Skeletal muscle satellite cell (primary cell): ENCODE results near the gene FAM184A.

ENCODE experiments used
- H3K27me3 ChIP-seq: 2 replicates; pipeline ENCODE4 v1.7.0; 2013; ENCODE audit warnings: low read length; ENCODE audit not compliant: control insufficient read depth, insufficient read depth
- H3K36me3 ChIP-seq: 2 replicates; pipeline ENCODE4 v1.7.0; 2013; ENCODE audit warnings: mild to moderate bottlenecking, control low read depth, low read length; ENCODE audit not compliant: insufficient read depth
- H3K4me1 ChIP-seq: 2 replicates; pipeline ENCODE4 v1.7.0; 2013; ENCODE audit warnings: low read length; ENCODE audit not compliant: control insufficient read depth, insufficient read depth
- H3K4me2 ChIP-seq: 2 replicates; pipeline ENCODE4 v1.7.0; 2013; ENCODE audit warnings: mild to moderate bottlenecking, low read length
- H3K4me3 ChIP-seq: 2 replicates; pipeline ENCODE4 v1.7.0; 2013; ENCODE audit warnings: low read length
- H3K9ac ChIP-seq: 2 replicates; pipeline ENCODE4 v1.7.0; 2013; ENCODE audit warnings: mild to moderate bottlenecking, low read depth, low read length, moderate library complexity
- H3K9me3 ChIP-seq: replicated peaks from 2 replicates; pipeline ENCODE4 v1.7.0; 2013; ENCODE audit warnings: mild to moderate bottlenecking, control low read depth, low read length

FAM184A gene

DNA sequence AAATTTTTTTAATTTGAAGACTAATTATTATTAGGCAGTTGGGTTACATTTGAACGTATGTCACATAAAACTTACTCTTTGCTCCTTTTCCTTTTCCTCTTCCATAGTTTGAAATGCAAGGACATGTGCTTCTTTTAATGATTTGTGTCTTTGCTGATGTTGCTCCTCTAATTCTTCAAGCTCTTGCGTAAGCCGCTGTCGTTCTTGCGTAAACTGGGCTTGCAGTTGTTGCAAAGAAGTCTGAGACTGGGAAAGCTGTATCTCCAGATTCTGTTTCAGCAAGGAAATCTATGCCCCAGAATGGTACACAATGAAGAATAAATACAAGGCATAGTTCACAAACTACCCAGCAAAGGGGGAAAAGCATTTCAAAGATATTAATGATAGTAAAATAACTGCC is 98.4 kb downstream of the FAM184A start:
- Histone ChIP-seq H3K27me3 (no peaks in the 10 kb centered on the region), H3K4me3 (no peak overlapping the region), H3K36me3 (no peaks in the 10 kb centered on the region), H3K9me3 (no peaks in the 10 kb centered on the region), H3K4me1 (no peaks in the 10 kb centered on the region), H3K4me2 (no peak overlapping the region), H3K9ac (no peak overlapping the region)

DNA sequence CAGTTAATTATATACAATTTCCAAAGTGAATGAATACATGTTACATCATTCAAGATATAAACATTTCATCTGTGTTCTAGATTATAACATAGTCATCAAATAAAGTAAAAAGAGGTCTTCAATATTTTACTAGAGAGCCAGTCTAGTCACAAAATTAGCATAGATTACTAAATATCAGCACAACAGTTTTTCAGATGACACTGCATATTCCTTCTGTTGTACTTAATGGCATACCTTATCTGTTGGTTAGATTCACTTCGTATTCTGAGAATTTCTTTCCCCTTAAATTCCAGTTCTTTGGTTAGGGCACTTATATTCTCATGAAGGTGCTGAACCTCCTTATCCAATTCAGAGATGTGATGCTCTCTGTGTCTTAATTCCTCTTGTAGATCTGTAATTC is 103.7 kb downstream of the FAM184A start:
- H3K4me3 ChIP-seq = no peak overlapping the region

DNA sequence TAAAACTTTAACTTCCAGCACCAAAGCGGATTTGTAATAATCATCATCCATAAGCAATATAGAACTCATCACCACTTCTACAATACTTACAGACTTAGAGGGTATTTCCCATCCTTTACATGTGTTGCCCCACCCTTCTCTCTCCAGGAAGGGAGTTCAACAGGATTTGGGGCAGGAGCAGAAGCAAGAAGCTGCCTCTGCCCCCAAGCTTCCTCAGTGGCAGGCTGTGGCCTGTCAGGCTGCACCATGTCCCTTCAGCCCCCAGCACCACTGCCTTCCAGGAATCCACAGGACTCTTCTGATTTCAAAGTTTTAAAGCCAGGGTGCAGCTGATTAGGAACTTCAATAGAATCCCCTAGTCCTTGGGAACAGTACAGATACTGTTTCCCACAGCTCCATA is 106.8 kb downstream of the FAM184A start:
- Histone ChIP-seq H3K4me3 (no peak overlapping the region), H3K4me2 (no peak overlapping the region), H3K36me3 (no peaks in the 10 kb centered on the region), H3K27me3 (no peaks in the 10 kb centered on the region), H3K9me3 (no peaks in the 10 kb centered on the region), H3K4me1 (no peaks in the 10 kb centered on the region), H3K9ac (no peak overlapping the region)

More for the DNA sequence above, 103.7 kb downstream of the FAM184A start:
- Histone ChIP-seq H3K4me1 (no peaks in the 10 kb centered on the region), H3K36me3 (no peaks in the 10 kb centered on the region), H3K9ac (no peak overlapping the region), H3K9me3 (no peaks in the 10 kb centered on the region), H3K27me3 (no peaks in the 10 kb centered on the region), H3K4me2 (no peak overlapping the region)

DNA sequence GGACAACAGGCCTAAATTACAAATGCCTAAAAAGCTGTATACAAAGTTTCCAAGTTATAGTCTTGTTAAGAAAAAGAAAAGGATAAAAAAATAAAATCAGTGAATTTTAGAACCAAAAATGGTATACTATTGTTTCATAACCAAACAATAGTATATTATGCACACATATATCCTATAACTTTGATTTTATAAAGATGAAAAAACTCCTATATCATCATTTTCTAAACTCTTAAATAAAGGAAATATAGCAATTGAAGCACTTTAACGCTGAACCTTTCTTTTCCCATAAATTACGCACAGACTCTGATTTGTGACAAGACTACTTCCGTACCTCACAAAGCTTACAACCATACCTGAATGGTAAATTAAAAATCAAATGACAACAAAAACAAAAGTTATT is 107.6 kb downstream of the FAM184A start:
- no peaks in the 10 kb centered on the region for H3K9me3 ChIP-seq
- H3K36me3 ChIP-seq = no peaks in the 10 kb centered on the region
- no peaks in the 10 kb centered on the region for H3K4me1 ChIP-seq
- H3K4me3 ChIP-seq = no peak overlapping the region
- H3K4me2 ChIP-seq = no peak overlapping the region
- no peak overlapping the region for H3K9ac ChIP-seq
- H3K27me3 ChIP-seq = no peaks in the 10 kb centered on the region

DNA sequence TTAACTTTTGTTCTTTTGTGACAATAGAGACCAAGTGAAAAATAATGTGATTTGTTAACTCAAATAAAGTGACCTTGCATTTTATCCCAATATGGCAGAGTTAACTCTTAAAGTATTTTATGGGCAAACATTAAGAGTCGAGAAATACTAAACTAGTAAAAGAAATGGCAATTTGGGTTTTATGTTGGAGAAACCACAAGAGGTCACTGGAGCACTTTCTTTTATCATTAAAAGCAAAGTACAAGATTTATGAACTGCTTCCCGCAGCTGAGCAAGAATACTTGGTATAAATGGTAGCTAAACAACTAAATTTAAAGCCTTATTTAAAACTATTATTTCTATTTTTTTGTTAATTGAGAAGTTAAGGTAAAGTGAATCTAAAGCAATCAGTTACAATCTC is 110.0 kb downstream of the FAM184A start:
- Histone ChIP-seq H3K4me1 (no peaks in the 10 kb centered on the region), H3K9me3 (no peaks in the 10 kb centered on the region), H3K4me3 (no peak overlapping the region), H3K36me3 (no peaks in the 10 kb centered on the region), H3K27me3 (no peaks in the 10 kb centered on the region), H3K9ac (no peak overlapping the region), H3K4me2 (no peak overlapping the region)

DNA sequence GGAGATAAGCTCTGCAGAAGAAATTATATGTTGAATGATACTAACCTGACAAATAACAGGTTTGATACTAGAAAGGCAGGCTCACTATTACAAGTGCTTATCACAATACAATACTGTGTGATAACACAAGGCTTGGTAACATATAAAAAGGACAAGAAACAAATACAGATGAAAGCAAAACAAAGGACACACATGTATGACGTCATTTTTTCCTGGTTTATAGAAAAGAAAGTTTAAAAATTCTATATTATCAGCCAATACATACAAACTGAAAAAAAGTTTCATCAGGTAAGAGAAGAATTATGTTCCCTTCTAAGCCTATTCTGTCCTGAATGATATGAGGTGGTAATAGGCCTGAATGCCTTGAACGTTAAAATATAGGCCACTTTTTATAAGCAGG is 111.2 kb downstream of the FAM184A start:
- Histone ChIP-seq H3K36me3 (no peaks in the 10 kb centered on the region), H3K4me3 (no peak overlapping the region), H3K4me1 (no peaks in the 10 kb centered on the region), H3K4me2 (no peak overlapping the region), H3K9me3 (no peaks in the 10 kb centered on the region), H3K9ac (no peak overlapping the region), H3K27me3 (no peaks in the 10 kb centered on the region)

DNA sequence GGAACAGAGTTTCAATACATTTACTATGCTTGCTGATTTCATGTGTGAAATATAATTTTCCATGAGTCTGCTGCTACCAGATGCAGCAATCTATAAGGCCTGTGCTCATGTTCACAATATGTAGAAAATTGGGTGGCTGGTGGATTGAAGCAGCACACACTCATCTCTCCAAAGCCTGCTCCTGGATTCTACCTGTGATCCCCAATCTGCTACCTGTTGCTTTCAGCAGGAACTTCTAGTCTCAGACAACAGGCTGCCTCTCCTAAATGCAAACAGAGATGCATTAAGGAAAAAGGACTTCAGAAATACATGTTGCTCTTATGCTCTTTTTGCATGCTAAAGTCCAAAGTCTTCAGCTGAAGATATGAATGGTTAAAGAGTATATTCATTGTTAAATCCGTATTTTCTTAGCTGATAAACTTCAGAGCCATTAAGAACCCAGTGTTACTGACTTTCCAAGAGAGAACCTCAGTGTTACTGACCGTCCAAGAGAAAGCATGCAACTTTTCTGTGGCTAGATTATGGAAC is 112.6 kb downstream of the FAM184A start:
- no peaks in the 10 kb centered on the region for H3K27me3 ChIP-seq
- H3K9ac ChIP-seq = no peak overlapping the region
- no peaks in the 10 kb centered on the region for H3K9me3 ChIP-seq
- no peaks in the 10 kb centered on the region for H3K4me1 ChIP-seq
- no peak overlapping the region for H3K4me3 ChIP-seq
- H3K4me2 ChIP-seq = no peak overlapping the region
- no peaks in the 10 kb centered on the region for H3K36me3 ChIP-seq

DNA sequence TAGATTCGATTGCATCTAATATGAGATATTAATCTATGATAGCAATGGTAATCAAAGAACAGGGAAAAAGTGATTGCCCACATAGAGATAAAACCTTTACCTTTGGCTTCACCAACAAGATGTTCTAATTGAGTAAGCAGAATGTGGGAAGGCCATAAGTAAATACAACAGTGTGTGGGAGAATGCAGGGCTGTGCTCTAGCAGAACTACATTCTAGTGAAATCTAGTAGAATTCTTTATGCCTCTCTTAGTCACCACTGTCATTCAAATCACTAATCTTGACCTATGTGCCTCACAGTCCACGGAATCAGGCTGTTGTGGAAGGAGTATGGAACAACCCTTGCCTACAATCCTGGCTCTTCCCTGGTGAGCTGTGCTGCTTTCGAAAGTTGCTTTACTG is 113.1 kb downstream of the FAM184A start:
- H3K4me1 ChIP-seq = no peaks in the 10 kb centered on the region
- H3K27me3 ChIP-seq = no peaks in the 10 kb centered on the region
- no peaks in the 10 kb centered on the region for H3K9me3 ChIP-seq
- no peaks in the 10 kb centered on the region for H3K36me3 ChIP-seq
- no peak overlapping the region for H3K4me2 ChIP-seq
- no peak overlapping the region for H3K9ac ChIP-seq
- H3K4me3 ChIP-seq = no peak overlapping the region

DNA sequence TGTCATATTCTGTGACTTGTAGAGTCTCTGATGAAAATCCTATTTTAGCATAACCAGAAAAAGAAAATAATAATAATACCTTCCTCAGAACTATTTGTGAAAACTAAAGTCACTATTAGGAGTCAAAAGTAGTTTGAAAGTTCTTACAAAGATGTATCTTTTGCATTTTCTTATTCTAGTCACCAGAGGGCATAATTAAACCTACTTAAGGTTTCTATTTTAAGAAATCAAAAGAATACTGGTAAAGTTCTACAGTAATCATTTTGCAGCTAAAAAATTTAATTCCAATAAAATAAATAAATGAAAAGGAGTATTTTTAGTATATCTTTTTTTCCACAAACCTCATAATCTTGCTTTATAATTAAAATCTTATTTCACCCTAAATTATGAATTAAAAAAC is 115.5 kb downstream of the FAM184A start:
- H3K27me3 ChIP-seq = no peaks in the 10 kb centered on the region
- no peaks in the 10 kb centered on the region for H3K4me1 ChIP-seq
- H3K36me3 ChIP-seq = no peaks in the 10 kb centered on the region
- H3K4me3 ChIP-seq = no peak overlapping the region
- H3K9ac ChIP-seq = no peak overlapping the region
- H3K9me3 ChIP-seq = no peaks in the 10 kb centered on the region
- no peak overlapping the region for H3K4me2 ChIP-seq

DNA sequence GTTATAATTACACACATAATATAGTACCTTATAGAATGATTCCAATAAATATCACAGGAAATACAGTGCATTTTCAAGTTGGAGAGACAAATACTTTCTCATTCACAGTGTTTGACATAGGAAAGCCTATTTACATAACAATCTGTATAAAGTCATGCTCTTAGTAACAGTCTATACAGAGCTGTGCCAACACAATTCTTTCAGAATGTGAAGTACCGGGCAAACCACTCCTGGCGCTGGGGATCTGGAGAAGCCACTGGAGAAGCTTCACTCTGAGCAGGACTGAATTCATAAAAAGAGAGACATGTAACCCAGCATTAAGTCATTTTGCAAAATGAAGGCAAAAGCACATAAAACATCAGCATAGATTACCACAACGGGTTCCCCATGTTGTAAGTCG is 118.6 kb downstream of the FAM184A start:
- Histone ChIP-seq H3K9ac (no peak overlapping the region), H3K4me1 (no peaks in the 10 kb centered on the region), H3K36me3 (no peaks in the 10 kb centered on the region), H3K9me3 (no peaks in the 10 kb centered on the region), H3K27me3 (no peaks in the 10 kb centered on the region), H3K4me2 (no peak overlapping the region), H3K4me3 (no peak overlapping the region)

DNA sequence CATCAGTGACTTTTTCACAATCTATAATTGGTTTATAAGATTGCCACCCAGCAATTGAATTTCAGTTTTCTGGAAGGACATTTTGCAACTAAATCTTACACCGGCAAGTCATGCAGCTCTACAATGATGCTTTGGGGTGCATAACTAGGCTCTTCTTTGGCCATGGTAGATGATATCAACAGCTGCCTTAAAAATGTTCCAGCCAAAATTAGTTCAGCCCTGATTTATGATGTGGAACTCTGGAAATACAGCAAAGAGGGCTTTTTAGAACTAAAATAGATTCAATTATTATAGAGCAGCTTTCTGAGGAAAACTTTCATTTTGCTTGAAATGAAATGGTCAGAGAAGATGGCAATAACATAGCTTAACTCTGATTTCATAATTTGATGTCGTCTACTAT is 125.1 kb downstream of the FAM184A start:
- Histone ChIP-seq H3K27me3 (no peaks in the 10 kb centered on the region), H3K4me1 (no peaks in the 10 kb centered on the region), H3K9me3 (no peaks in the 10 kb centered on the region), H3K9ac (no peak overlapping the region), H3K4me3 (no peak overlapping the region), H3K36me3 (no peaks in the 10 kb centered on the region), H3K4me2 (no peak overlapping the region)

DNA sequence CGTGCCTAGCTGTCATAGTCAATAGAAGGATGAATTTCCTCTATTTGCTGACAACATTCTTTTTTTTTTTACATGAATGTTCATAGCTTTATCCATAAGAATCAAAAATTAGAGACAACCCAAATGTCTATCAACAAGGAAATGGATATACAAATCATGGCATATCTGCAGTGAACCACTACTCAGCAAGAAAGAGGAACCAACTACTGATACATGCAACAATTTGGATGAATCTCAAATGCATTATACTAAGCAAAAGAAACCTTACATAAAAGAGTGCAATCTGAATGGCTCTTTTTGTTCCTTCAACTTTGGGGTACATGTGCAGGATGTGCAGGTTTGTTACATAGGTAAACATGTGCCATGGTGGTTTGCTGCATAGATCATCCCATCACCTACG is 125.8 kb downstream of the FAM184A start:
- Histone ChIP-seq H3K9ac (no peak overlapping the region), H3K4me3 (no peak overlapping the region), H3K9me3 (no peaks in the 10 kb centered on the region), H3K4me2 (no peak overlapping the region), H3K27me3 (no peaks in the 10 kb centered on the region), H3K36me3 (no peaks in the 10 kb centered on the region), H3K4me1 (no peaks in the 10 kb centered on the region)
